OCI-LY7 (cell line): ENCODE measurements around the gene DLGAP1. TPM values are rescaled to one million over a fixed set of nuclear protein-coding genes. Genes with fewer than 3 reads are reported as not detected.

Experiments used
- BruUV-seq: library from RNA; stranded (reverse); fragments of 400-500 nt; replicated peaks from 2 replicates; lab custom pipeline; 2021; lab: Mats Ljungman, UMichigan
- CTCF ChIA-PET: fragments of 300-600 bp; sonication (Branson Sonifier 250); formaldehyde crosslinking; loops from one replicate; lab custom pipeline; 2022; ENCODE audit warnings: antibody characterized with exemption; ENCODE audit not compliant: unreplicated experiment; lab: Charles Lee
- POLR2A ChIA-PET: fragments of 300-600 bp; sonication (Branson Sonifier 250); formaldehyde crosslinking; loops from one replicate; lab custom pipeline; 2022; ENCODE audit warnings: antibody characterized with exemption; lab: Charles Lee
- DNase-seq: peaks from one replicate; pipeline ENCODE4 v3.0.0-alpha.2; 2015; ENCODE audit warnings: low spot score
- H2AFZ ChIP-seq: fragments of 200-600 bp; sonication (generic), shearing (Covaris generic); 2 replicates; pipeline ENCODE4 v1.6.1; 2014; ENCODE audit warnings: mild to moderate bottlenecking, antibody characterized with exemption, low read length, moderate library complexity
- H3K27ac ChIP-seq: fragments of 200-600 bp; sonication (generic); 2 replicates; pipeline ENCODE4 v1.5.1; 2014; ENCODE audit warnings: mixed run types, low read depth, mild to moderate bottlenecking, moderate library complexity, low read length, inconsistent platforms; ENCODE audit not compliant: poor library complexity, severe bottlenecking
- H3K36me3 ChIP-seq: fragments of 200-600 bp; sonication (generic); 2 replicates; pipeline ENCODE4 v1.6.1; 2014; ENCODE audit warnings: mild to moderate bottlenecking, antibody characterized with exemption, low read length, moderate library complexity, mixed read lengths; ENCODE audit not compliant: insufficient read depth
- H3K4me1 ChIP-seq: fragments of 200-600 bp; sonication (generic); 2 replicates; pipeline ENCODE4 v1.5.1; 2014; ENCODE audit warnings: mild to moderate bottlenecking, low read length; ENCODE audit not compliant: insufficient read depth, poor library complexity, severe bottlenecking
- H3K4me2 ChIP-seq: fragments of 200-600 bp; sonication (generic); 2 replicates; pipeline ENCODE4 v1.6.1; 2014; ENCODE audit warnings: mild to moderate bottlenecking, low read length
- H3K4me3 ChIP-seq: fragments of 200-600 bp; sonication (generic); 2 replicates; pipeline ENCODE4 v1.5.1; 2014; ENCODE audit warnings: mild to moderate bottlenecking, low read depth, low read length; ENCODE audit not compliant: poor library complexity, severe bottlenecking
- H3K79me2 ChIP-seq: fragments of 200-600 bp; sonication (generic); 2 replicates; pipeline ENCODE4 v1.6.1; 2016; ENCODE audit warnings: low read depth, mild to moderate bottlenecking, low read length, moderate library complexity, mixed read lengths; ENCODE audit not compliant: insufficient read depth
- H3K9me2 ChIP-seq: fragments of 200-600 bp; sonication (generic); 2 replicates; pipeline ENCODE4 v1.6.1; 2016; ENCODE audit warnings: mild to moderate bottlenecking, low read length, mixed read lengths; ENCODE audit not compliant: insufficient read depth
- H3K9me3 ChIP-seq: fragments of 200-600 bp; sonication (generic); 2 replicates; pipeline ENCODE4 v1.6.1; 2014; ENCODE audit warnings: mild to moderate bottlenecking, mixed run types, low read length, mixed read lengths
- H4K20me1 ChIP-seq: fragments of 200-600 bp; sonication (generic); 2 replicates; pipeline ENCODE4 v1.6.1; 2014; ENCODE audit warnings: mild to moderate bottlenecking, antibody characterized with exemption, low read length, moderate library complexity, mixed read lengths; ENCODE audit not compliant: insufficient read depth
- EZH2phosphoT487 ChIP-seq: fragments of 200-600 bp; sonication (generic); IDR thresholded peaks from 2 replicates; pipeline ENCODE4 v1.6.1; 2018; ENCODE audit warnings: low read depth, borderline replicate concordance, mild to moderate bottlenecking, mixed run types, antibody characterized with exemption, low read length, moderate library complexity, mixed read lengths
- intact Hi-C: fragments of 100-400 bp; cut with micrococcal nuclease; formaldehyde crosslinking; loops from one replicate; pipeline ENCODE4 v1.10.0; 2022; ENCODE audit not compliant: unreplicated experiment
- total RNA-seq, 2 experiments: library from RNA; depleted of rRNA in 1 of 2; stranded (reverse); fragments of >200 nt in 1 of 2; shearing (Covaris generic) in 1 of 2; gene quantifications; 2 replicates each; pipeline ENCODE4 v1.2.3, GENCODE V29; 2014 to 2022
- TF ChIP-seq, protein P1 (sequence below): fragments of 200-600 bp; sonication (generic); conservative IDR thresholded peaks from 2 replicates; pipeline ENCODE4 v1.5.1; 2014; ENCODE audit warnings: mild to moderate bottlenecking, antibody characterized with exemption, low read length, moderate library complexity, mixed read lengths

The DLGAP1 gene
- total RNA-seq, 2 experiments from 2014 or later: 0.22 TPM; not detected in 1

DNA sequence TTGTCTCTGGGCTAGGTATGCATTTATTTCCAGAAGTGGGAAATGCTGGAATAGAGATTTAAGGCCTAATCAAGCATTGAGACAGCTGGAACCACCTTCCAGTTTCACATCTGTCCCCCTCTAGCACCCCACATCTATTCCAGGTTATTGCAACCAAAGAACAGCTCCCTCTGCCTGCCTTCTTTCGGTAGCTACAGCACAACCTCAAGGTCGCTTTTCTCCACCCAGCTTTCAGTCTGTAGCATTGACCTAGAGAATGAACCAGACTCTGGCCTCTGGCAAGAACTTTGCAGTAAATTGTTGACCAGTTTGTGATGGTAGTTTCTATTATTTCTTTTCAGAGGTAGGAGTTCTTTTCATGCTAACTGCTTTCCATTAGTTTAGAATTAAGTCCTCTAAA lies 484.2 kb downstream of the DLGAP1 start:
- H3K4me2 ChIP-seq: no peak overlapping the region
- no peaks in the 10 kb centered on the region for H3K79me2 ChIP-seq
- H3K9me2 ChIP-seq: no peaks in the 10 kb centered on the region
- no peaks in the 10 kb centered on the region for H3K9me3 ChIP-seq
- no TSS peak for BruUV-seq
- H3K4me1 ChIP-seq: no peaks in the 10 kb centered on the region
- H2AFZ ChIP-seq: no peak overlapping the region
- intact Hi-C loops: no loop called here
- no peaks in the 10 kb centered on the region for H3K36me3 ChIP-seq
- TF ChIP-seq, protein P1, sequence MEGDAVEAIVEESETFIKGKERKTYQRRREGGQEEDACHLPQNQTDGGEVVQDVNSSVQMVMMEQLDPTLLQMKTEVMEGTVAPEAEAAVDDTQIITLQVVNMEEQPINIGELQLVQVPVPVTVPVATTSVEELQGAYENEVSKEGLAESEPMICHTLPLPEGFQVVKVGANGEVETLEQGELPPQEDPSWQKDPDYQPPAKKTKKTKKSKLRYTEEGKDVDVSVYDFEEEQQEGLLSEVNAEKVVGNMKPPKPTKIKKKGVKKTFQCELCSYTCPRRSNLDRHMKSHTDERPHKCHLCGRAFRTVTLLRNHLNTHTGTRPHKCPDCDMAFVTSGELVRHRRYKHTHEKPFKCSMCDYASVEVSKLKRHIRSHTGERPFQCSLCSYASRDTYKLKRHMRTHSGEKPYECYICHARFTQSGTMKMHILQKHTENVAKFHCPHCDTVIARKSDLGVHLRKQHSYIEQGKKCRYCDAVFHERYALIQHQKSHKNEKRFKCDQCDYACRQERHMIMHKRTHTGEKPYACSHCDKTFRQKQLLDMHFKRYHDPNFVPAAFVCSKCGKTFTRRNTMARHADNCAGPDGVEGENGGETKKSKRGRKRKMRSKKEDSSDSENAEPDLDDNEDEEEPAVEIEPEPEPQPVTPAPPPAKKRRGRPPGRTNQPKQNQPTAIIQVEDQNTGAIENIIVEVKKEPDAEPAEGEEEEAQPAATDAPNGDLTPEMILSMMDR: peak; percentile 55; the same call in 1 of the 2 replicates
- no peak for TF ChIP-seq EZH2phosphoT487
- DNase-seq: peak; percentile 28
- ChIA-PET CTCF (no interaction called here), POLR2A (interaction anchor here (0.6 kb wide), 1 partner anchor 12 kb away, joined by 3 read pairs; no protein-coding TSS in a partner anchor)
- no peak overlapping the region for H3K4me3 ChIP-seq
- H3K27ac ChIP-seq: no peak overlapping the region
- H4K20me1 ChIP-seq: no peaks in the 10 kb centered on the region

DNA sequence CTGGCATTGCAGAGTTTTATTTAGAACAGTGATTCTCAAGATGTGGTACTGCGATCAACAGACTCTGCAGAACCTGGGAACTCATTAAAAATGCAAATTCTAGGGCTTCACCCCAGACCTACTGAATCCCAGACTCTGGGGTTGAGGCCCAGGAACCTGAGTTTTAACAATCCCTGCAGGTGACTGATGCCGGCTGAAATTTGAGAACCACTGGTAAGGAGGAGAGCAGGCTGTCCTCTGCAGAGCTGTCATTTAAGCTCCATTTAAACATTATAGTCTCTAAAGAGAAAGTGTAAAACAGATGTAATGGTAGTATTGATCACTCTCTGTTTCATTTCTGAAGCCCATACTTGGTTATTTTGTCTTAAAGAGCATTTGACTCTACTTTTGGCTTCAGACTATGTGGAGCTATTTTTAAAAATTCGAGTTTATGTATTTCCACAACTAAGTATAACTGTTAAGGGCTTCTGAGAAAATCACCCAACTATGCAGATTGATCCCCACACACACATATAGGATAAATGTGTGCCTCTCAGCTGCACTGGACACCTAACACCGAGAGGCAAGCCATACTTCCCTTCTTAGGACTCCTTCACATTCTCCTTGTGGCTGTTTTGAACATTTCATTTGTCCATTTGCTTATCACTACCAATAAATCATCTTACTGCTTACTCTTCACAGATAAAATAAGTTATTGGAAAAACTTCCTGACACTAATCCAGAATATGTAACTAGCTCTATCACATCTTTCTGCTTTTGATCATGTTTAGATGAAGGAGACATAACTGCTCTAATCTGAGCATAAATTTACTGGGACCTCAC lies 487.5 kb downstream of the DLGAP1 start:
- Histone ChIP-seq H3K9me2 (no peaks in the 10 kb centered on the region), H3K27ac (no peak overlapping the region), H3K9me3 (no peaks in the 10 kb centered on the region), H3K79me2 (no peaks in the 10 kb centered on the region), H3K4me1 (no peaks in the 10 kb centered on the region), H3K36me3 (no peaks in the 10 kb centered on the region), H3K4me2 (no peak overlapping the region), H4K20me1 (no peaks in the 10 kb centered on the region), H3K4me3 (no peak overlapping the region), H2AFZ (no peak overlapping the region)
- ChIA-PET CTCF (no interaction called here), POLR2A (interaction anchor here (0.6 to 1.4 kb wide), 7 partner anchors 8 to 1327 kb away, joined by 3 to 5 read pairs (median 3); no protein-coding TSS in a partner anchor)
- BruUV-seq: no TSS peak
- DNase-seq: no peak
- intact Hi-C loops: no loop called here
- no peak for TF ChIP-seq EZH2phosphoT487
- TF ChIP-seq, protein P1: no peak
